Right renal pelvis (tissue), 4 donors: ENCODE data around the gene DRD3. TPM values are rescaled to one million over a fixed set of nuclear protein-coding genes. Genes with fewer than 3 reads are reported as not detected.

ENCODE experiments used
- DNase-seq, 4 donors: peaks; one replicate each; pipeline ENCODE4 v3.0.0-alpha.2; 2013; ENCODE audit warnings: low read depth in 4 of 4, low spot score in 3 of 4, missing footprints in 1 of 4
- polyA plus RNA-seq, 4 donors: library from polyadenylated mRNA; unstranded; fragments of 120-200 nt; gene quantifications; one replicate each; pipeline ENCODE4 v1.2.1, GENCODE V29; 2013; ENCODE audit not compliant: insufficient read length in 4 of 4

DRD3 gene
- polyA plus RNA-seq, 4 donors: not detected

DNA sequence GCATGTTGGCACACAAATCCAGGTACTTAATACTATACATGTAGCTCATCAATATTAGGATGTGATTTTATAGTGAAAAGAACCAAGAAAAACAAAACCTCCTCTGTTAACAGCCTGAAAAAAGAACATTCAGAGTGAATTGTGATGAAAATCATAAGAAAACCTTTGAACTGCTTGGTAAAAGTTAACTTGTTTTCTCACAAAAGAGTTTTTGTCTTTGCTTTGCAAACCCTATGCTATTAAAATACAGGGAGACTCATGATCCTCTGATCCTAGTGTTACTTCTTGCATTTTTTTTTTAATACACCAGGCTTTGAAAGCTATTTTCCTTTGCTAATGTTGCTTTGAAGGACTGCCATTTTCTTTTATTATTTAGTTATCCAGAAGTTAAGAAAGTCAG, 98.7 kb downstream of the DRD3 start:
- no peak for DNase-seq

GRCh38 chr3:114079761-114080160, 99.1 kb downstream of the DRD3 start:
- no peak for DNase-seq

DNA sequence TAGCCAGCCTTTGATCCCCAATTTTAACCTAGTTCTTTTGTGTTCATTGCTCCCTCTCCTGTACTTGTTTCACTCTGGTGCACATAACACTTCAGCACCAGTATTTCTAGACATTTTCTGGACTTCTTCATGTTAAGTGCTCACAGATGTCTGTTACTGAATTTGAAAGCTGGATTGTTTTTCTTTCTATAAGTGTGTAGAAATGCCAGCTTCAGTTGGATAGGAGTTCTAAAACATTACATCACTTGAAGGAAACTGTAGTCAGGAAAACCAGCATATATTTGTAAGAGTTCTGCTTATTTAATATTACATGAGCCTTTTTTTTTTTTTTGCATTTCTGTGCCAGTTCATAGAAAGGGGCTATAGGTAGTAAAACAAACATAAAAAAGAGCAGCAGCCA, 100.7 kb downstream of the DRD3 start:
- DNase-seq: no peak

Other genes starting within 250 kb of the DRD3 start
- 10 to 100 TPM in 3 of 4 donors, 1 to 10 TPM in 1; 9.3 to 12.7 (median 11.1) TPM for gene ZDHHC23, start 231.0 kb downstream of the DRD3 start, polyA plus RNA-seq
- 10 to 100 TPM; 14.2 to 19.1 (median 16.1) TPM for gene CCDC191, start 122.5 kb downstream of the DRD3 start, polyA plus RNA-seq
- gene QTRT2, start 122.3 kb downstream of the DRD3 start, polyA plus RNA-seq: 10 to 100 TPM; 24.6 to 30.2 (median 26.6) TPM
- gene ZNF80, start 58.5 kb upstream of the DRD3 start, polyA plus RNA-seq: under 1 TPM in 1 of 4 donors, not detected in 3; 0.06 TPM
- gene TIGIT, start 115.0 kb upstream of the DRD3 start, polyA plus RNA-seq: under 1 TPM; 0.07 to 0.11 (median 0.09) TPM